ENCODE results near the gene SH3PXD2B.
"Not testable (repeated sequence)": the region's sequence is repeated elsewhere in the genome, so short reads cannot be mapped to it uniquely, and the experiment has no call there.

GRCh38 chr5:172291837-172292236 lies 162.5 kb downstream of the SH3PXD2B start:
- TF ChIP-seq CTCF, POLR2A (IDR thresholded peaks at IDR 0.05): not testable (repeated sequence)
